HG03469 (cell line): ENCODE results near the gene CYP2C19.
"Not testable (repeated sequence)": the region's sequence is repeated elsewhere in the genome, so short reads cannot be mapped to it uniquely, and the experiment has no call there.

Experiments
- ATAC-seq: cut with Tn5 transposase; IDR thresholded peaks from one replicate; pipeline ENCODE4 v1.9.1; 2021; ENCODE audit warnings: mild to moderate bottlenecking, moderate library complexity, moderate number of reproducible peaks; ENCODE audit not compliant: unreplicated experiment

CYP2C19 gene

GRCh38 chr10:94762393-94762792 is at the start of gene CYP2C19:
CYP2C19 (plus strand) TSS chr10:94762681; CDS start chr10:94762706, 25 bp downstream.
- ATAC-seq = no peak

GRCh38 chr10:94725871-94726270 is 36.6 kb upstream of the CYP2C19 start:
- no peak for ATAC-seq

GRCh38 chr10:94735197-94735596 is 27.3 kb upstream of the CYP2C19 start:
- ATAC-seq = no peak

- no peak for ATAC-seq
These were observed 23.9 kb upstream of the CYP2C19 start for GRCh38 chr10:94738588-94738987.

- ATAC-seq = no peak
These were observed 15.3 kb upstream of the CYP2C19 start for GRCh38 chr10:94747137-94747536.

- no peak for ATAC-seq
These were observed 14.6 kb upstream of the CYP2C19 start for GRCh38 chr10:94747838-94748237.

- no peak for ATAC-seq
These were observed 4.6 kb upstream of the CYP2C19 start for GRCh38 chr10:94757916-94758315.

GRCh38 chr10:94760586-94761178 is 1.8 kb upstream of the CYP2C19 start:
- ATAC-seq = no peak

GRCh38 chr10:94775425-94775824 is 12.9 kb downstream of the CYP2C19 start:
- not testable (repeated sequence) for ATAC-seq

- ATAC-seq = no peak
These were observed 15.5 kb downstream of the CYP2C19 start for GRCh38 chr10:94777886-94778458.

GRCh38 chr10:94780844-94781243 is 18.4 kb downstream of the CYP2C19 start:
- ATAC-seq = no peak

- no peak for ATAC-seq
These were observed 21.8 kb downstream of the CYP2C19 start for GRCh38 chr10:94784256-94784655.

- no peak for ATAC-seq
These were observed 22.7 kb downstream of the CYP2C19 start for GRCh38 chr10:94785211-94785610.

- not testable (repeated sequence) for ATAC-seq
These were observed 38.1 kb downstream of the CYP2C19 start for GRCh38 chr10:94800551-94800950.

- no peak for ATAC-seq
These were observed 40.8 kb downstream of the CYP2C19 start for GRCh38 chr10:94803307-94803706.

GRCh38 chr10:94830025-94830424 is 67.5 kb downstream of the CYP2C19 start:
- not testable (repeated sequence) for ATAC-seq

GRCh38 chr10:94846204-94846603 is 83.7 kb downstream of the CYP2C19 start:
- no peak for ATAC-seq

GRCh38 chr10:94850766-94851165 is 88.3 kb downstream of the CYP2C19 start:
- ATAC-seq = no peak

- ATAC-seq = no peak
These were observed 88.8 kb downstream of the CYP2C19 start for GRCh38 chr10:94851263-94851662.

GRCh38 chr10:94852438-94852837 is 90.0 kb downstream of the CYP2C19 start:
- no peak for ATAC-seq

- ATAC-seq = no peak
These were observed 90.6 kb downstream of the CYP2C19 start for GRCh38 chr10:94853065-94853464.

- no peak for ATAC-seq
These were observed 95.5 kb downstream of the CYP2C19 start for GRCh38 chr10:94858005-94858404.

- no peak for ATAC-seq
These were observed 96.6 kb downstream of the CYP2C19 start for GRCh38 chr10:94859086-94859485.
